Colonic mucosa (tissue), 4 donors: ENCODE results near the gene ZPBP. TPM values are rescaled to one million over a fixed set of nuclear protein-coding genes. Genes with fewer than 3 reads are reported as not detected.

Experiments used
- DNase-seq: peaks from one replicate; pipeline ENCODE4 v3.0.0-alpha.2; 2020
- H3K27ac ChIP-seq: fragments of 200-600 bp; one replicate; pipeline ENCODE4 v1.8.0; 2021
- H3K27me3 ChIP-seq: fragments of 200-600 bp; one replicate; pipeline ENCODE4 v1.8.0; 2021
- H3K36me3 ChIP-seq: fragments of 200-600 bp; one replicate; pipeline ENCODE4 v1.8.0; 2021
- H3K4me1 ChIP-seq: fragments of 200-600 bp; one replicate; pipeline ENCODE4 v1.8.0; 2021; ENCODE audit warnings: mild to moderate bottlenecking
- H3K4me3 ChIP-seq: fragments of 200-600 bp; one replicate; pipeline ENCODE4 v1.8.0; 2021
- H3K9ac ChIP-seq, 2 donors: one replicate each; pipeline ENCODE4 v1.7.0; 2013; ENCODE audit warnings: control low read depth in 2 of 2, low read depth in 2 of 2, low read length in 2 of 2
- H3K9me3 ChIP-seq: fragments of 200-600 bp; one replicate; pipeline ENCODE4 v1.8.0; 2021
- intact Hi-C: fragments of 100-400 bp; cut with DNase I; formaldehyde crosslinking; loops from one replicate; pipeline ENCODE4 v1.14.1; 2022
- total RNA-seq, 2 donors: library from RNA; stranded (reverse); fragmentation: NEBNext Ultra II Directional in 1 of 2; extraction: Animal tissue kit (Norgen Biotek cat#: 25700) in 1 of 2; gene quantifications; one replicate each; pipeline ENCODE4 v1.2.1, GENCODE V29; 2021
- TF ChIP-seq, protein P1 (sequence below): fragments of 200-600 bp; IDR thresholded peaks from one replicate; pipeline ENCODE4 v1.8.0; 2022; ENCODE audit warnings: antibody characterized with exemption, mild to moderate bottlenecking
- donor health status: healthy.
- donor health status: DM: no; HTN: no; CAD: no.
- donor health status: DM: no; HTN: no; CAD: no.

ZPBP gene
- total RNA-seq, 2 donors from 2014 or later = not detected

DNA sequence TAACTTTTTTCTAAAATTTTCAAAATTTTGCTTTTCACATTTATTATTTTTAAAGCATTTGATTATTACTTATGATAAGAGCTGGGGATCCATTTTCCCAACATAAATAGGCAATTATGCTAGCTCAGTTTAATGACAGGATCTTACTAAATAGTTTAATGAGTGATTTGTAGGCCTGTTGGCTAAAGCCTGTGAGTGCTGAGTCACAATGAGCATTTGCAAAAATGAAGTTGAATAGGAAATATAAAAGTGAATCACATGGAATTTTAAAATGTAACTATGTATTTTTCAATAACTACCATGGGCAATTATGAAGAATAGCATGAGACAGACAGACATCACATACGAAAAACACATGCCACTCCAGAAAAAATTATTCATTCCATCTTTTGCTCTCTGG lies 45.1 kb upstream of the ZPBP start:
- no peaks in the 10 kb centered on the region for H3K9me3 ChIP-seq
- no peak for DNase-seq
- H3K27ac ChIP-seq = no peak overlapping the region
- intact Hi-C loops = no loop called here
- TF ChIP-seq, protein P1, sequence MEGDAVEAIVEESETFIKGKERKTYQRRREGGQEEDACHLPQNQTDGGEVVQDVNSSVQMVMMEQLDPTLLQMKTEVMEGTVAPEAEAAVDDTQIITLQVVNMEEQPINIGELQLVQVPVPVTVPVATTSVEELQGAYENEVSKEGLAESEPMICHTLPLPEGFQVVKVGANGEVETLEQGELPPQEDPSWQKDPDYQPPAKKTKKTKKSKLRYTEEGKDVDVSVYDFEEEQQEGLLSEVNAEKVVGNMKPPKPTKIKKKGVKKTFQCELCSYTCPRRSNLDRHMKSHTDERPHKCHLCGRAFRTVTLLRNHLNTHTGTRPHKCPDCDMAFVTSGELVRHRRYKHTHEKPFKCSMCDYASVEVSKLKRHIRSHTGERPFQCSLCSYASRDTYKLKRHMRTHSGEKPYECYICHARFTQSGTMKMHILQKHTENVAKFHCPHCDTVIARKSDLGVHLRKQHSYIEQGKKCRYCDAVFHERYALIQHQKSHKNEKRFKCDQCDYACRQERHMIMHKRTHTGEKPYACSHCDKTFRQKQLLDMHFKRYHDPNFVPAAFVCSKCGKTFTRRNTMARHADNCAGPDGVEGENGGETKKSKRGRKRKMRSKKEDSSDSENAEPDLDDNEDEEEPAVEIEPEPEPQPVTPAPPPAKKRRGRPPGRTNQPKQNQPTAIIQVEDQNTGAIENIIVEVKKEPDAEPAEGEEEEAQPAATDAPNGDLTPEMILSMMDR = no peak
- no peaks in the 10 kb centered on the region for H3K27me3 ChIP-seq
- no peaks in the 10 kb centered on the region for H3K36me3 ChIP-seq
- no peak overlapping the region for H3K9ac ChIP-seq
- no peak overlapping the region for H3K4me3 ChIP-seq
- no peaks in the 10 kb centered on the region for H3K4me1 ChIP-seq

DNA sequence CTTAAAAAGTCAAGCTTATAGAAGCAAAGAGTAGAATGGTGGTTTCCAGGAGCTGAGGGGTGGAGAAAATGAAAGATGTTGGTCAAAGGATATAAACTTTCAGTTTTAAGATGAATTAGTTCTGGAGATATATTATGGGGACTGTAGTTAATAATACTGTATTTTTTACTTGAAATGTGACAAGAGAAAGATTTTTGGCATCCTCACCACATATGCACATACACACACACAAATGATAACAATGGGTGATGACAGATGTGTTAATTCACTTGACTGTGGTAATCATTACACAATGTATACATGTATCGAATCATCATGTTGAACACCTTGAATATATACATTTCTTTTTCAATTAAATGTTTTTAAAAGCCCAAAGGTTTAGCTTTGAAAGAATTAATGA lies 32.7 kb upstream of the ZPBP start:
- Histone ChIP-seq H3K36me3 (no peaks in the 10 kb centered on the region), H3K27me3 (no peaks in the 10 kb centered on the region), H3K4me3 (no peak overlapping the region), H3K27ac (no peak overlapping the region), H3K9ac (no peak overlapping the region), H3K9me3 (no peaks in the 10 kb centered on the region), H3K4me1 (no peaks in the 10 kb centered on the region)
- intact Hi-C loops = no loop called here
- TF ChIP-seq, protein P1 = no peak
- DNase-seq = no peak

DNA sequence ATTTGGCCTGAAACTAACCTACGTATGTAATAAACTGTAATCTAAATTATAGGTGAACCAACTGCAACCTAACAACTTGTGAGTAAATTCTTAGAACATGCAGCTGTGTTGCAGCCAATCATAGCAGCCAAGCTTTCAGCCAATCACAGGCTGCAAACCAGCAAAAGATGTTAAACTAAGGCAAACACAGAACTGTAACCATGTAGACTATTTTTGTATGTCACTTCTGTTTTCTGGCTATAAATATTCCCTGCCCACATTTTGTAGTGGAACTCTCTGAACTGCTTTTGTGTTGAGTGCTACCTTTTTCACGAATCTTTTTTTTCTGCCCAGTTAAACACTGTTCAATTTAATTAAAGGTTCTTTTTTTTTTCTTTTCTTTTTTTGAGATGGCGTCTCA lies 28.2 kb upstream of the ZPBP start:
- H3K36me3 ChIP-seq = no peaks in the 10 kb centered on the region
- TF ChIP-seq, protein P1 = no peak
- no peak overlapping the region for H3K4me3 ChIP-seq
- no peak overlapping the region for H3K9ac ChIP-seq
- H3K27ac ChIP-seq = no peak overlapping the region
- intact Hi-C loops = no loop called here
- no peaks in the 10 kb centered on the region for H3K27me3 ChIP-seq
- no peaks in the 10 kb centered on the region for H3K9me3 ChIP-seq
- DNase-seq = no peak
- H3K4me1 ChIP-seq = no peaks in the 10 kb centered on the region

DNA sequence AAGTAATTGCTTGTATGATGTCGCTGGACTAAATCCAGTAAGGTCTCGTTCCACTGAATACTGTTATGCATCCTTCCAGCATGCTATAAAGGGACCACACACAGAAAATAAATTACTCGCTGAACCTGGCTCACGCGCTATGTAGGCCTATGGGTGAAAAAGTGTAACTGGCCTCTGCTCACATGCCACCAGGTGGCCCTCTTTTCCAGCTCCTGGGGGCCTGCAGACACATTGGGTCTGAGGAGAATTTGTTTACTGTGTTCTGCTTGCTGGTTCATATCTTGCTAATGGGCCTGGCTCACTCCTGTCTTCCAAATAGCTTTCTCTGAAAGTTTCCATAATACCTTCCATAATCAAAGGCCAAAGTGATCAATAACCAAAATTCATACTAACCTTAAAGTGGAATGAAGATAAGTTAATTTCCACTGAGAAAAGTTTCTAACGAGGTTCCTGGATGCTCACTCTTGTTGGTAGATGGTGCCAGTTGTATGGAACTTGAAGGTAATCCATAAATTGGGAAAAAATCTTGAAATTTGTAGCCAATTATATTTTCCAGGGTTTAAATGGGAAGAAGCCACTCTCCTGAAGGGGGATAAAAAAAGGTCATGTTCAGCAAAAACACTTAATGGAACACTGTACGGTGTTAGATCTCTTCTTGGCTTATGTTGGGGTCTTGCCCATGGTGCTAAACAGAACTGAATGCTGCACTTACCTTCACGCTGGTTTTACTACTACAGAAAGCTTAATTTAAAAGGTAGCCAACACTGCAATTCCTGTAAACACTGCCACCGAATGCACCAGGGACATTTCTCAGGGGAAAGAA lies 27.0 kb upstream of the ZPBP start:
- H3K27ac ChIP-seq = no peak overlapping the region
- no peak overlapping the region for H3K4me3 ChIP-seq
- intact Hi-C loops = no loop called here
- no peaks in the 10 kb centered on the region for H3K9me3 ChIP-seq
- no peak for DNase-seq
- no peaks in the 10 kb centered on the region for H3K27me3 ChIP-seq
- no peaks in the 10 kb centered on the region for H3K4me1 ChIP-seq
- no peaks in the 10 kb centered on the region for H3K36me3 ChIP-seq
- no peak overlapping the region for H3K9ac ChIP-seq
- TF ChIP-seq, protein P1 = no peak

DNA sequence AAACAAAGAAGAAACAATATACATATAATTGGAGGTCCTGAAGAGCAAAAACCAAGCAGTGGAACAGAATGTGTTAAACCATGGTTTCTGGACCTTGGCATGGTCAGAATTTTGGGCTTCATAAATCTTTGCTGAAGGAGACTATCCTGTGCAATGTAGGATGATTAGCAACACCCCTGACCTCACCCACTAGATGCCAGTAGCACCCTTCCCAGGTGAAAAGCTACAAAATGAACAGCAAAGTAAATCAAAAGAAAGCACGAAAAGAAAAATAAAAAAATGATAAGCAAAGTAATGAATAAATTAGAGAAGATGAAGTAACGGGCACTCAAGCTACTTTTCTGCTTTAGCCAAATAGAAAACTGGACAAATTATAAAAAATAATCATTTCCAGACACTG lies 19.2 kb upstream of the ZPBP start:
- no peak overlapping the region for H3K9ac ChIP-seq
- H3K4me1 ChIP-seq = no peaks in the 10 kb centered on the region
- no peak overlapping the region for H3K27ac ChIP-seq
- no peaks in the 10 kb centered on the region for H3K36me3 ChIP-seq
- H3K9me3 ChIP-seq = no peaks in the 10 kb centered on the region
- intact Hi-C loops = no loop called here
- no peak for DNase-seq
- H3K4me3 ChIP-seq = no peak overlapping the region
- H3K27me3 ChIP-seq = no peaks in the 10 kb centered on the region
- TF ChIP-seq, protein P1 = no peak
